UCSD-AML1 (cell line): ENCODE measurements around the gene CIDEB.
"Not testable (repeated sequence)": the region's sequence is repeated elsewhere in the genome, so short reads cannot be mapped to it uniquely, and the experiment has no call there.

Source experiments
- DNase-seq: peaks from one replicate; lab custom pipeline; 2025; ENCODE audit not compliant: unreplicated experiment; lab: John Stamatoyannopoulos, UW

Gene CIDEB, protein sequence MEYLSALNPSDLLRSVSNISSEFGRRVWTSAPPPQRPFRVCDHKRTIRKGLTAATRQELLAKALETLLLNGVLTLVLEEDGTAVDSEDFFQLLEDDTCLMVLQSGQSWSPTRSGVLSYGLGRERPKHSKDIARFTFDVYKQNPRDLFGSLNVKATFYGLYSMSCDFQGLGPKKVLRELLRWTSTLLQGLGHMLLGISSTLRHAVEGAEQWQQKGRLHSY

DNA sequence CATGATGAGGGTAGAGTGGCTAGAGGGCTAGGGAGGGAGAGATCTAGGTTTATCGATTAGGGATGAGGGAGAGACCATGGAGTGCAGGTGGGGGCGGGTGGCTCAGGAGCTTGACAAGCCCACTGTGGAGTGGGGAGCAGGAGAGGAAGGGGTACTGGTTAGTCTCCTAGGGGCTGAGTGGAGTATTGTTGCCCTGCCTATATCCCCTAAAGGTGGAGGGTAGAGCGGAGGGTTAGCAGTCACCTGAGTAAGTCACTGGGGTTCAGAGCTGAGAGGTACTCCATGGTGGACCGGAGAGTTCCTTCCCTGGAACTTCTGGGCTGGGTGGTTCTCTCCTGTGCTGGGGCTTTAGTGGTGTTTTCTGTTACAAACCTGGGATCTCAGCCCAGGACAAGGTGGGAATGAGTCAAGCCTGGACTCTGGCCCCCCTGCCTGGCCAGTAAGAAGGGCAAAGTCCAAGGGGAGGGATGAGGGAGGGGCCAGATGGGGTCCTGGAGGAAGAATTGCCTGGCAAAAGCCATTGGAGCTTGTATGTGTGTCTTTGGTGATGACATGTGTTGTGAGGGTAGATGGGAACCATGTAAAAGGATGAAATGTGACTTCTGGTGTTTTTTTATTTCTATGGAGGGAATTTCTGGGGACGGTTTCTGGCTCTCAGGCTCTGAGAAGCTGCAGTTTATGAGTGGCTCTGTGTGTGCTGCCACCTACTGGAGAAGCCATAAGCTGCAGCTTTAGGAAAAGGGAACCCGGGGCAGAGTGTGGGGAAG, at the start of gene CIDEB:
TSS of gene CIDEB (minus strand) at position 403 of the 767 bp plus-strand sequence. CDS start at position 284, 119 bp downstream.
- peak; percentile 60 for DNase-seq

DNA sequence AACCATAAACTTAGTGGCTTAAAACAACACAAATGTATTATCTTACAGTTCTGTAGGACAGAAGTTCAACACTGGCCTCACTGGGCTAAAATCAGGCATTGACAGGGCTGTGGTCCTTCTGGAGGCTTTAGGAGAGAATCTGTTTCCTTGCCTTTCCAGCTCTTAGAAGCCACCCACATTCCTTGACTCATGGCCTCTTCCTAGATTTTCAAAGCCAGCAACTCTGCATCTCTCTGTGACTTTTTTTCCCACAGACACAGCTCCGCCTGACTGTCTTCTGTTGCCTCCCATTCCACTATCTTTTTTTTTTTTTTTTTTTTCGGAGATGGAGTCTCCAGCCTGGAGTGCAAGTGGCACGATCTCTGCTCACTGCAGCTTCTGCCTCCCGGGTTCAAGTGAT, 48.4 kb upstream of the CIDEB start:
- no peak for DNase-seq

DNA sequence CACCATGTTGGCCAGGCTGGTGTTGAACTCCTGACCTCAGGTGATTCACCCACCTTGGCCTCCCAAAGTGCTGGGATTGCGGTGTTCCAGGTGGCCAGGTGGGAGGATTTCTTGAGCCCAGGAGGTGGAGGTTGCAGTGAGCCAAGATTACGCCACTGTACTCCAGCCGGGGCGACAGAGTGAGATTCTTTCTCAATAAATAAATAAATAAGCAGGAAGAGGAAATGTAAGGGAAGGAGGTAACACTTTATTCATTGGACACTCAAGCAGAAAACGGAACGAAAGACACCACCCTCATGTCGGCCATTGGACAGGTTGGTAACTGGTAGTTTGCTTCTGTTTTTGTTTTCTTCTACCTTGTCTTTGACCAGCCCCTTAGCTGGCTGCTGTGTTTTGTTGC, 47.2 kb upstream of the CIDEB start:
- DNase-seq: no peak

DNA sequence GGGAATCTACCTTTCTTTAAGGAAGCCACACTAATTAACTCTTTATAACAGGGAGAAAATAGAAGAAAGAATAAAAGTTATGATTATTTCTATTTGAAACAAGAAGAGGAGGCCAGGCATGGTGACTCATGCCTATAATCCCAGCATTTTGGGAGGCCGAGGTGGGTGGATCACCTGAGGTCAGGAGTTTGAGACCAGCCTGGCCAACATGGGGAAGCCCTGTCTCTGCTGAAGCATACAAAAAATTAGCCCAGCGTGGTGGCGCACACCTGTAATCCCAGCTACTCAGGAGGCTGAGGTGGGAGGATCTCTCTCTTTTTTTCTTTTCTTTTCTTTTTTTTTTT, 46.7 kb upstream of the CIDEB start:
- DNase-seq: not testable (repeated sequence)

DNA sequence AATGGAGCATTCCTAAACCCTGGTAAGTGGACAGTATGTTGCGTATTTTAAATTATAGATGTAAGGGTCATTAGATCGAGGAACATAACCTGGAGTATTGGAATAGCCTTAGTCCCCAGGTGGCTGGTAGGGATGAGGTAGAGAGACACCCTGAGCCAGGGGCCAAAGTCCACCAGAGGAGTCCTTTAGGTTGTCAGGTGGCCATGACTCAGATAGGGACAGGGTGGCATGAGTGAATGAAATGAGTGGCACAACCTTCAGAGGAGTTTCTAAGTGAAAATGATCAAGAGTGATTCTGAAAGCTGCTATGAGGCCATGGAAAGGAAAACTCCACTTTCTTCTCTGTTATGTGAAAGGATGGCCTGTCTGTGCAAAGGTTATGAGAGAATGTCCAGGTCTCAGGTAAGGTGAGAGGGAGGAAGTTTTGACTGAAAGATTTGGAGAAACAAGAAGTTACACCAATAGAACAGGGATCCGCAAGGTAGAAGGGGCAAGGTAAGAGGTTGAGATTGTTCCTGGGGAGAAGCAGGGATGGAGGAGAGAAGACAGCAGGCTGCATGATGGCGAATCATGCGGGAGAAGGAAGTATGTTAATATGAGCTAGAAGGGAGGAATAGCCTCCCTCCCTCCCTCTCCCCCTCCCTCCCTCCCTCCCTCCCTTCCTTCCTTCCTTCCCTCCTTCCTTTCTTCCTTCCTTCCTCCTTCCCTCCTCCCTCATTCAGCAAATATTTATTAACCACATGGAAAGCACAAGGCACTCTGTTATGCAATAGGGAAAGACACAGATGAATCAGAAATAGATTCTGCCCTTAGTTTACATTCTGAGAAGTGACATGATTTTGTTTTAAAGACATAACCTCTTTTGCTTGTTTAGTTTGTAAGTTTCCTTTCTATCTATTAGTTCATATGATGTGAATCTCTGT, 46.0 kb upstream of the CIDEB start:
- no peak for DNase-seq

DNA sequence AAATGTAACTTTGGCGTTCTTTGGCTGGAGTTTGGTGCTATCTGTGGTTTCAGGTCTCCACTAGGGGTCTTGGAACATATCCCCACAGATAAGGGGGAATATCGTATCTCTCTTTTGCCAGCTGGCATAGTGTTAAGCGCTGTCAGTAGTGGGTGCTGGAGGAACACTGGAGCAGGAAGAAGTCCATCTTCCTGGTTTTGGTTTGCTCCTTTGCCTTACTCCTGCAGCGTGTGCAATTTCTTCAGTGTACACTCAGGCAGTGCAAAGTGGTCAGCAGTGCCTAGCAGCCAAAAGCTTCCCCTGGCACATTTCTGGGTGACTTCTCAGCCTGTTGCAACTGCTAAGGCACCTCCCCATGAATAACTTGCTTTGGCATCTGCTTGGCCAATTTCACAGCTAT, 43.7 kb upstream of the CIDEB start:
- DNase-seq: no peak

DNA sequence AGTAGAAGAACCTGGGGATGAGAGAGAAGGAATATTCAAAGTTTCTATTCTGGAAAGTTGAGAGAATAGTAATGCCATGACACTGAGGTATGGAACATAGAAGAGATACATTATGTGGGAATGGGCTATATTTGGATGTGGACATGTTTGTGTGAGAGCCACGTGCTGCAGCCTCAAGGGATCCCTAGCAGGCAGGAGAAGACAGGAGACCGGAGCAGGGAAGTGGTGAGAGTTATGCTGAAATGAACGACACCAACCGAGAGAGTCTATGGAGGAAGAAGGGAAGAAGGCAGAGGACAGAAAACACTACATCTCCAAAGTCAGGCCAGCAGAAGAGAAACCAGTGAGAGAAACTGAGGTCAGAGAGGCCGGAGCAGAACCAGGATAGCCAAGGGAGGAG, 42.0 kb upstream of the CIDEB start:
- no peak for DNase-seq

DNA sequence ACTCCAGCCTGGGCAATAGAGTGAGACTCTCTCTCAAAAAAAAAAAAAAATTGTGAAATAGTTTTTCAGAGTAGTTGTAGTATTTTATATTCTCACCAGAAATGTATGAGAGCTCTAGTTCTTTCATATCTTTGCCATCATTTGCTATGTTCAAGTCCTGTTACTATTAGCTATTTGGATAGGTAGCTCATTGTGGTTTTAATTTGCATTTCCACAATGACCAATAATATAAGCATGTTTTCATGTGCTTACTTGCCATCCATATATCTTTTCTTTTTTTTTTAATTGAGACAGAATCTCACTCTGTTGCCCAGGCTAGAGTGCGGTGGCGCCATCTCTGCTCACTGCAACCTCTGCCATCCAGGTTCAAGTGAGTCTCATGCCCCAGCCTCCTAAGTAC, 40.4 kb upstream of the CIDEB start:
- DNase-seq: no peak

DNA sequence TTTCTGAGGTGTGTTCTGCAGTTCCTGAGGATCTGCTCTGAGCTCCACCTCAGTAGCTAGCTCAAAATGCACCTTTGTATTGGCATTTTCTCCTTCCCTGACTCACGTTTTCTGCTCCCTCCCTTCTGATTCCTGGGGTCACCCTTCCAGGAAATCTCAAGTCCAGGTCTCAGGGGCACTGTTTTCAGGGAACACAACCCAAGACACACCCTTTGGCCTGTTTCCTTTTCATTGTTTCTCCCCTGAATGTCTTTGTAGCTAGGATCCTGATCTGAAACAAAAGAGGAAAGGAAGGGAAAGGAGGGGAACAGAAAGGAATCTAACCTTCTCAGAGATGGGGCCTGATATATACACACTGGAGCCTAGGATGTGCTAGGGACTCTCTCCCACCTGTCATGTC, 39.4 kb upstream of the CIDEB start:
- no peak for DNase-seq

DNA sequence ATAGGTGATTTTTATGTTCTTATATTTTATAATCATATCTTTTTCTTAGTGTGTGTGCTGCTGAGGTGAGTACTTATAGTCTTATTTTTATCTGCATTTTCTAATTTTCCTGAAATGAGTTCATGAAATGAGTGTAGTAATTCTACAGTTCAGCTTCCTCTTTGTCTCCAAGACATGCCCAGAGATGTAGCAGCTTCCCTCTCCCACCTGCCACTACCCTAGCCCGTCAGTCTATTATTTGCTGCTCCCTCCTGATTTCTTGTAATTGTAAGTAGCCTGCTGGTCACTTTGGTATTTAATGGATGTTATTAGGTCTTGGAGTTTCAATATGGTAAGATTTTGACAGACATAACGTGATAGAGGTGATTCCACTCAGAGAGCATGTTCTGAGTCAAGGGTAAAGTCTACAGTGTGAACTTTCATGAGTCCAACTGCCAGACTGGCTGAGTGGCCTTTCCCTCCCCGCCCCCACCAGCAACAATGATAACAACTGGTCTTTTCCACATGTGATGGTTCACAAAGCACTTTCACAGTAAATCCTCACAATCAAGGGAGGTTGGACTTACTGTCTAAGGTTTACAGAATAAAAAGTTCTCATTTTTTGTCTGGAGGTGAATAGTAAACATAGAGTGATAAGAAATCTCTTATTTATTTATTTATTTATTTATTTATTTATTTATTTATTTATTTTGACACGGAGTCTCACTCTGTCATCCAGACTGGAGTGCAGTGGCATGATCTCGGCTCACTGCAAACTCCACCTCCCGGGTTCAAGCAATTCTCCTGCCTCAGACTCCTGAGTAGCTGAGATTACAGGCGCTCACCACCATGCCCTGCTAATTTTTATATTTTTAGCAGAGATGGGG, 36.3 kb upstream of the CIDEB start:
- DNase-seq: no peak

DNA sequence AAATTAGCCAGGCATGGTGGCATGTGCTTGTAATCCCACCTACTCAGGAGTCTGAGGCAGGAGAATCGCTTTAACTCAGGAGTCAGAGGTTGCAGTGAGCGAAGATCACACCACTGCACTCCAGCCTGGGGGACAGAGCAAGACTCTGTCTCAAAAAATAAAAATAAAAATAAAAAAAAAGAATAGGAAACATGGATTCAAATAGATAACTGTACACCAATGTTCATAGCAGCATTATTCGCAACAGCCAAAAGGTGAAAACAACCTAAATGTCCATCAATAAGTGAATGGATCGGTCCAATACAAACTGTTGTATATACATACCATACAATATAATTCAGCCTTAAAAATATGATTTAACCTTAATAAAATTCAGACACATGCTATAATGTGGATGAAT, 35.1 kb upstream of the CIDEB start:
- DNase-seq: no peak

DNA sequence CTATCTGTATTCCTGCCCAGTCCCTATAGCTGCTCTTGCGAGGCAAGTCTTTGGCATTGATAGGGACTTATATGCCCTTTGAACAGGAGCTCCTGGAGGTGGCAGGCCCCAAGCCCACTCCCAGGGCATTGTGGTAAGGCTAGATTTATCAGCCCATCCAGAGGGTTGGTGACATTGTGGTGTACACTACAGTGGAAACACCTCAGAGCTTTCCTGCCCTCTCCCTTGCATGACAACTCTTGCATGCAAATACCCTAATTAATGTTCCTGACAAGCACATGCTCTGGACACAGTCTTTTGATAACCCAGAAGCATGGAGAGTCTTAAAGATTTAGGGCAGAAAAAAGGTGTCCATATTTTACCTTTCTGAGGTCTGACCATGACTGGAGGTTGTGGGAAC, 32.8 kb upstream of the CIDEB start:
- no peak for DNase-seq

DNA sequence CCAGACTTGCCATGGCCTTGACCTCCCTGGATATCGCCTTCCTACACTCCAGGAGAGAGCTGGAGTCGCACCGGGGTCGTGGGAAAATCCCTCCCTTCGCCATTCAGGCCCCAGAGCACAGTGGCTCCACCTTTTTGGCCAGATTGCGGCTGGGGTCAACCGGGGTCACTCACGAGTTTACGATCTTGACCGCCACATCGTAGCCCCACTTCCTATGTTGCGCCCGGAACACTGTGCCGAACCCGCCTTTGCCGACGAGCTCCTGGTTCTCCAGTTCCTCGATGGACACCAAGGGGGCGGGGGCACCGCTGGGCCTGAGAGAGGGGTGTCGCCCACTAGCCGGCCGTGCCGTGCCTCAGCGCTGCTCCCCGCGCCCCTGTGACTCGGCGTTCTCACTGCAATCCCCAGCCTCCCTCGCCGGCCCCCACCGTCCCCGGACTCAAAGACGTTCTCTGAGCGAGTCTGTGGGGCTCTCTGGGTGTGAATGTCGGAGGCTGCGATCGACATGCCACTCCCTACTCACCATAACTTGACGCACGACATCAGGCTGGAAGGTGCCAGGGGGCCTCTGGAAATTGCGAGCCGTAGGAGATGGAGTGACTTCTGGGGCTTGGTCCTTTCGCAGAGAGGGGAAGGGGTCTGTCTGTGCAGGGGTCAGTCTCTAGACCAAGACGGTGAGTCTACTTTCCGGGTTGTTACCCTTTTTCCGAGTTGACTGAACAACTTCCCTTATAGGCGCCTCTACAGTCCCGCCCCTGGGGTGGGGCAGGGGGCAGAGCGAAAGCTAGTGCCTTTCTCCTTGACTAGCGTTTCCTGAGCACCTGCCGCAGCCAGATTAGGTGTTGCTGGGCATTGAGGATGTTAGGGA, 31.7 kb upstream of the CIDEB start, which contains the start of gene RIPK3:
TSS of gene RIPK3 (minus strand) at position 708 of the 868 bp plus-strand sequence. CDS start at position 543, 165 bp downstream.
- peak; percentile 67 for DNase-seq

DNA sequence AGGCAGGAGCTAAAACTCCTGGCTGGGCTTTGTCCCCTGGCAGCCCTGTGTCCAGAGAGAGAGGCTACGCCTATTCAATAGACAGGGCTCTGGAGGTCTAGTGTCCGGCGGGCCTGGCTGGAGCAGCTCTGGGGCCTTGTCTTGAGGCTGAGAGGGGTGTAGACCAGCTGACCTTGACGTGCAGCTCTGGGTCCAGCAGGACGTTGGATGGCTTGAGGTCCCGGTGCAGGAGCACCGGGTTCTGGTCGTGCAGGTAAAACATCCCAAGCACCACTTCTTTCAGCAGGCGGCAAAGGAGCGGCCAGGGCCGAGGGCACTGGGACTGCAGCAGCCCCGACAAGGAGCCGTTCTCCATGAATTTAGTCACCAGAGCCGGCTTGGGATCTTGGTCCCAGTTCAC, 31.1 kb upstream of the CIDEB start:
- DNase-seq: no peak

DNA sequence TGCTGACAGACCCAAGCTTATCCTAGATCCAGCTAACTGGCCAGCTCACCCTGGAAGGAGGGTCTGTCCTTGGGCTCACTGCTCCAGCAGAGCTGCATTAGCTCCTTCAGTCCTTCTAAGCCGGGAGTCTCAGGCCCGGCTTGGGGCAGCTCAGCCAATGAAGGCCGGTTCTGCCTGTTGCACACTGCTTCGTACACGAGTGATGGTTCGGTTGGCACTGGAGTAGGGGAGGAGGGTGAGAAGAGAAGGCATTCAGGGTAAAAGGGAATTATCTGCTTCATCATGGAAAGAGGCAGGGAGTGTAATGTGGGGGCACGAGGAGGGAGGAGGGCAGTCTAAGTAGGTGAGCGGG, 30.0 kb upstream of the CIDEB start:
- no peak for DNase-seq

DNA sequence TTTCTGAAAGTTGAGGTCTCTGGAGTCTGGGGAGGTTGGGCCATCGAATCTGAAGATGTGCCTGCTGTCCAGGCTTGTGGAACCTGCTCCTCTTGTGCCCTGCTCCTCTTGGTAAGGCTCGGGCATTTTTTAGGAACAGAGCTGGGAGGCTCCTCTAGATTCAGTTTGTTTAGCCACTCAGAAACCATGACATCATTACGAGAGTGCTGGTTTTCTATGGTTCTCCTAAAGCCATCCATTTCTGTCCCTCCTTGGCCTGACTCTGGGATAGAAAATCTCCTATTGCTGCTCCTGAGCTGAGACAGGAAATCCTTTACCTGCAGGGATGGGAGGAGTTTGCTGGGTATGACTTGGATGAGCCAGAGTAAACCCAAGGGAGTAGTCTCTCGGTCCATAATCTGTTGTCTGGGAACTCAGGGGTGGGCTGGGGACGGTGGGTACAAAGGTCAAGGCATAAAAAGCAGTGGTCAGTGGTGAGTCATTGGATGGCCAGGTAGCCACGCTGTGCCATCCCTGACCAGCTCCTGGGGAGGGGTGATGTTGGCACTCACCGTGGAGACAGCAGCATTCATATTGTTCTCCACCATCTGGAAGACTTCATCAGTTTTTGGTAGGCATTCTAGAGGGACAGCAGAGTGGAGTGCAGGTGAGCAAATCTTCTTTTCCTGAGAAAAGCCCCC, 29.5 kb upstream of the CIDEB start:
- DNase-seq: no peak

DNA sequence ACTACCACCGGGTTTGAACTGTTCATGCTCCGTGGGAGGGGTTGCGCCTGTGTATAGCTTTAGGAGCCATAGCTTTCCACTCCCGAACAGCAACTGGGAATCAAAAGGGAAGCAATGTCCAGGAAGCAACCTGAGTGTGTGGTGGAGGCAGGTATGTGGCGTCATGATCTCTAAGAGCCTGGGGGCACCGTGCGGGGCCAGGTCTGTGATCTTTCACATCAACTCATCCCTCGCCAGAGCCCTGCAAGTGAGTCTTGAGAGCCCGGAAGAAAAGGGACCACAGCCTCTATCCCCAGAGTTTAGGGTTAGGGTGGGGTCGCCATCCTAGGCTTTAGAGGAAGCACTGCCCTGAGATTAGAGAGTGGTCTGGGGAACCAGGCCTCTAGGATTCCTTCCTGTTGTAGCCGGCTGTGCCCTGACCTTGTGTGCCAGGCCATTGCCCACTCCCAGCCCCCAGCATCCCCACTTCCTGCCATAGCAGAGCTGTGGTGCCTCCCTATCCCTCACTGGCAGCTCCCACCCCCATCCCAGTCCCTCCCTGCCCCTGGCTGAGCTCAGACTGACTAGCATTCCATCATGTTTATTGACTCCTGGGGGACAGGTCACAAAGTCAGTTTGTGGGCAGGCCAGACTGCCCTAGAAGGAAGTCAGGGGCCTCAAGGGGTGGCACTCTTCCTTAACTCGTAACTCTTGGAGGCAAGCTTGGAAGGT, 27.8 kb upstream of the CIDEB start:
- peak; percentile 71 for DNase-seq

DNA sequence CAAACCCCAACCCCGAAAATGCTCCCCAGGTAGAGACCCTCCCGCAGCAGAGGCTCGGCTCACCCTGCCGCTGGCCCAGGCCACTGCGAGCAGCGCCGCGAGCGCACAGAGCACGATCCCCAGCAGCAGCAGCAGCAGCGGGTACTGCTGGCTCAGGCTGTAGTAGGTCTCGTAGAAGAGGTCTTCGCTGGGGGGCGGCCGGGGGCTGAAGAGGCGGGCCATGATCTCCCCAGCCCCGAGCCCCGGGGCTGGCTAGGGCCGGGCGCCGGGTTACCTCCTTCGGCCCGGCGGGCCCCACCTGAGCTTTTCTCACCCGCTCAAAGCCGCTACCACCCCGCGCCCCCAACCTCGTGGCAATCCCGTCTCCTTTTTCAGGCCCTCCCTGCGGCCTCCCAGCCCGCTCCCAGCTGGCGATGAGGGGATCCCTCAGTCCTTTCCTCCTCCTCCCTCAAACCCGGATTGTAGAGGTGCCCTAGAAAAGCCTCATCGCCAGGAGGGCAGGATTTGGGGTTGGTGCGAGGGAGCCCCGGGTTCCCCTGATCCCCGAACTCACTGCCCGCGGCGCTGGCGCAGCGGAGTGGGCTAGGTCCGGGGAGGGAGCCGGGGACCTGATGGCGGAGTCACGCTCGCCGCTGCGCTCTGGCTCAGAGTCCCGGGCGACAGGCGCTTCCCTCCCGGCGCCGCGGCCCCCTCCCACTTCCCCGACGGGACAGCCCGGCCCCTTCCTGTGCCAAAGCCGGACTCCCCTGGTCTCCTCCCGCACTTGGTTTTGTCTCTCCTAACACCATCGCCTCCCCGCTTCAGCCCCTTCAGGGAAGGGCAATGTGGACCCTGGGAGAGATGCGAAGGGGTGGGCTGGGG, 26.9 kb upstream of the CIDEB start, which contains the start of gene ADCY4:
TSS of gene ADCY4 (minus strand) at position 641 of the 861 bp plus-strand sequence. CDS start at position 222, 419 bp downstream.
- peak; percentile 58 for DNase-seq
